Stimulated activated CD8-positive, alpha-beta memory T cell treated with anti-CD3 and anti-CD28 coated beads, Interleukin-15, amount 100 ng/mL, for 4 hours (primary cell): ENCODE data around the gene CFAP221.

Source experiments
- DNase-seq, 2 donors: peaks; one replicate each; pipeline ENCODE4 v3.0.0-alpha.2; 2020; ENCODE audit warnings: low read depth in 2 of 2

Gene CFAP221

DNA sequence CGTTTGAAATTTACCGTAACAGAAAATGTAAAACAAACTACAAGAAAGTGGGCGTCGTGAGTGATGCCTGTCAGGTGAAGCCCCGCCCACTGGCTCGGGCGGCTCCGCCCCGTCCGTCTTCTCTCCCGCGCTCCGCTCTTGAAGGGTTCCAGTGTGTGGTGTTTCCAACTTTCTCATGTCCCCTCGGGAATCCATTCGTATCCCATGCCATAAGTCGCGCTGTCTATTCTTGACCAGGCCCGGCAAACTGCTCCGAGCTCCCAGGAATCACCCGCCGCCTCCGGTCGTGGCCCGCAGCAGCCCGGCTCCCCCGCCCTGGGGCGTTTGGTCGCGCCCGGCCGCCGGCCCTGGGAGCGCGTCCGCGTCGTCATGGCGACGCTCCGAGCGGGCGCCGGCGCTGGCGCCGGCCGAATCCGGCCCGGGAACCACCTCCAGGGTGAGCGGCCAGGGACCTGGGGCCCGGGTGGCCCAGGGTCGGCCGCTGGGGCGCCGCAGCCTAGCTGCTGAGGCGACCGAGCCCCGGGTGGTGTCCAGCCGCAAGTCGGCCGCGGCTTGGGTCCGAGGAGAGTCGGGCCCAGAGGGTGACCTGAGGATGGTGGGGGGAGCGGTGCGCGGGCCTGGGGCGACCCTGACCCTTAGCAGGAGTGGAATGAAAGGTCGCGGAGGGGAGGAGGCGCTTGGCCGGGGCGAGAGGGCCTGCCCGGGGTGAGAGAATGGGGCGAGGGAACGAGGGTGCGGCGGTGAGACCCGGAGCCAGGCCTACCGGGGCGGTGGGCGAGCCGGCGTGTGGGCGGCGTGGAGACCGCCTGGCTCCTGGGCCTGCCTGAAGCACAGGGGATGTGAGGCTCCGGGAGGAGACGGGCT, at the start of gene CFAP221:
CFAP221 (plus strand) TSS at position 375 of the 864 bp plus-strand sequence. CDS start 1,683 bp downstream, outside the sequence.
- DNase-seq: no peak

DNA sequence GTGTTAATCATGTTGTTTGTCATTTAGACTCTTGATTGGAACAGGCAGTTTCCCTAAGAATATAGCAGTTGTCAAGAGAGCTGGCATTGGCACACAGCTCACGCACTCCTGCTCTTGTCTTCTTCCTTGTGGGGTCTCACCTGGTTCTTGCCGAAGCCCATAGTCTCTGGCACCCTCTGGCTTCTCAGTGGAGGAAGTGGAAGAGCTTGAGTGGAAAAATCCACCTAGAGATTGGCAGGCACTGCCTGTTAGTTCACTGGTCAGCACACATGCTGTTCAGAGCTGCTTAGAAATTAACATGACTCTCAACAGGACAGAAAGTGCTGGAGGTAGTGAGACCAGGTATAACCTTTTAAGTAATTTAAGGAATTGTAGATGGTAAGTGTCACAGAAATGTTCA, 48.3 kb upstream of the CFAP221 start:
- no peak for DNase-seq

DNA sequence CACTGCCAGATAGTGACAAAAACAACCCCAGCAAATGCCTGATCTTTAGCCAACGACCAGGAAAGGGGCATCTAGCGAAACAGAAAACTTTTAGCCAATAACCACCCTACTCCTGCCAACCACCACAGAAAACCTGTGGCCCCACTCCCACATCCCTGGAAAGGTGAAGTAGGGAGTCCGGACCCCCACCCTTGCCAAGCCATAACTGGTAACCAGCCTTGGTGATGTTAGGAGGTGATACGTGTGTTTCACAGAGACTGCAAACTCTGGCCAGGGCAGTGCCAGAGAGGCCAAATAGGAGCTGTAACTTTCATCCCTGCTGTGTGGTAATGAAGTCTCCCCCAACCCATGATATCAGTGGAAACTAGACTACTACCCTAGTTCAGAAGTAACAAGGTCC, 47.6 kb upstream of the CFAP221 start:
- DNase-seq: no peak

DNA sequence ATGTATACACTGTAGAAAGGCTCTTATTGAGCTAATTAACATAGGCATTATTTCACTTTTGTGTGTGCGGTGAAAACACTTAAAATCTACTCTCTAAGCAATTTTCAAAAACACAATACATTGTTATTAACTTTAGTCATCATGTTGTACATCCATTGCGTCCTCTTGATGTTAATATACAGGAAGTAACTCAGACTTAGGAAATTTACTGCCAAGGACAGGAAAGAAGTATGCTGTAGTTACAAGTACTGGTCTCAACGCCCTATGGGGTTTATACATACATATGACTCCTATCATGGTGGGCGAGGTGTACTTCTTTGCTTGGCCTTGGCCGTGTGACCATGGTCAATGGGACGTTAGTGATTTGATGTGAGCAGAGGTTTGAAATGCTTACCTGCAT, 35.5 kb upstream of the CFAP221 start:
- no peak for DNase-seq

DNA sequence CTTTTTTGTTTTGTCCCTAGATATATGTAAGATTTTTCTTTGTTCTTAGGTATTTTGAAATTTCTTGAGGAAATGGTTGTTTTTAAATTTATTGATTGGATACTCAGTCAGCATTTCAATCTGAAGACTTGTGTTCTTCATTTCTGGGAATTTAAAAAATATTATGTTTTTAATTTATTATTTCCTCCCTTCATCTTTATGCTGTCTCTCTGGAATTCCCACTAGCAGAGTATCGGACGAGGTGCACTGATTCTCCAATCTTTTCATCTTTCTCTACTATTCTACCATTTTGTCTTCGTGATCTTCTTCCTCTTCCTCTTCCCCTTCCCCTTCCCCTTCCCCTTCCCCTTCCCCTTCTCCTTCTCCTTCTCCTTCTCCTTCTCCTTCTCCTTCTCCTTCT, 32.3 kb upstream of the CFAP221 start:
- no peak for DNase-seq

DNA sequence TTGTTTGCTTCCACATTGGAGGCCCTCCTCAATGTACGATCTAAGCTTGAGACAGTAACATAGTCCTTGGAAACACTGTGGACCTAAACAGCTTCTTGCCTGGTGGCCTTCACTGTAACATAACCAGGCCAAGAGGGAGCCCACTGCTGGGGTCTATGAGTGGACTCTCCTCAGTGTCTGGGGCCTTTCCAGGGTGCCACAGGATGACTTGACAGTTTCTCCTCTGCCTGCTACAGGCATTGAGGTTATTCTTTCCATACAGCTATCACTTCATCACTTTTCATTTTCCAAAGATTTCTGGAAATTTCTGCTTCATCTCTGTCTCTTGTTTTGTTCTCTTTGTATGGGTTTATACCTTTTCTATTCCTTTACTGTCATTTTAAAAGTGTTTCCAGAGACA, 31.3 kb upstream of the CFAP221 start:
- DNase-seq: no peak

DNA sequence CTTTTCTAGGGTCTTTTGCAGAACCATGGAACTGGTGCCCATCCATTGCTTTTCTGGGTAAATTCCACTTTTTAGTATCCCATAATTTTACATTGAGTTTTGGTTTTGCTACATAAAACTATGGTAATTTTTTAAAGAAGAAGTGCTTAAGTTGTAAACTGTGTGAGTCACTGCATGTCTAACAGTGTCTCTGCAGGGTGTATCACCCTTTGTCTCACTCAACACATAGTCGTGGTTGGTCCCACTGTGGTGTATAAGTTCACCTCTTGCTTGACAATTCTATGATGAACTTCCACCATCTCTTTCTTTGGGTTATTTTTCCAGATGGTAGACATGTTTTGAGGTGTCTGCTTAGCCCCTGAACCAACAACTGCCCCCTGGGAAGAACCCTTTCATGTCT, 30.4 kb upstream of the CFAP221 start:
- DNase-seq: no peak

DNA sequence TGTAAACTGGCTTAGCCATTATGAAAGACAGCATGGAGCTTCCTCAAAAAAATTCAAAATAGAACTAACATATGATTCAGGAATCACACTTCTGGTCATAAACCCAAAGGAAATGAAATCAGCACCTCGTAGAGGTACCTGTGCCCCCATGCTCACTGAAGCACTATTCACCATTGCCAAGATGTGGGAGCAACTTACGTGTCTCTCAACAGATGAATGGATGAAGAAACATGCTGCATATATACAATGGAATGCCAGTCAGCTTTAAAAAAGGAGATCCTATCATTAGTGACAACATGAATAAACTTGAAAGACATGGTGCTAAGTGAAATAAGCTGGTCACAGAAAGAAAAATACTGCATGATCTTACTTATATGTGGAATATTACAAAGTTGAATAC, 28.1 kb upstream of the CFAP221 start:
- DNase-seq: no peak

DNA sequence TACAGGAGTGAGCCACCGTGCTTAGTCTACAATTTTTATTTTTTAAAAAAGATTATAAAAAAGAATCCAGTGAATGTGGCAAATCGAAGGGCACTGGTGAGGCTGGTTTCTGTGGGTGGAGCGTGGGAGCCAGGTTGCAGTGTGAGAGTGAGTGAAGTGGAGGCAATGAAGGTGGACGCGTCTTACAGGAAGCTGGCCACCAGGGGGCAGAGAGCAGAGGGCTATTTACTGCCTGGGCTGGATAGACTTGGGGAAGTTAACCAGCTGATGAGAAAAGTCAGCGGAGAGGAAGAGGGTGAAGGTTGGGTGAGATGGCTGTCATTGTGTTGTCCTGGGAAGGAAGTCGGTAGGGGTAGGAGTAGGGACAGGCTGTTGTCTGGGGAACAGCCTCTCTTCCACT, 26.8 kb upstream of the CFAP221 start:
- DNase-seq: no peak

DNA sequence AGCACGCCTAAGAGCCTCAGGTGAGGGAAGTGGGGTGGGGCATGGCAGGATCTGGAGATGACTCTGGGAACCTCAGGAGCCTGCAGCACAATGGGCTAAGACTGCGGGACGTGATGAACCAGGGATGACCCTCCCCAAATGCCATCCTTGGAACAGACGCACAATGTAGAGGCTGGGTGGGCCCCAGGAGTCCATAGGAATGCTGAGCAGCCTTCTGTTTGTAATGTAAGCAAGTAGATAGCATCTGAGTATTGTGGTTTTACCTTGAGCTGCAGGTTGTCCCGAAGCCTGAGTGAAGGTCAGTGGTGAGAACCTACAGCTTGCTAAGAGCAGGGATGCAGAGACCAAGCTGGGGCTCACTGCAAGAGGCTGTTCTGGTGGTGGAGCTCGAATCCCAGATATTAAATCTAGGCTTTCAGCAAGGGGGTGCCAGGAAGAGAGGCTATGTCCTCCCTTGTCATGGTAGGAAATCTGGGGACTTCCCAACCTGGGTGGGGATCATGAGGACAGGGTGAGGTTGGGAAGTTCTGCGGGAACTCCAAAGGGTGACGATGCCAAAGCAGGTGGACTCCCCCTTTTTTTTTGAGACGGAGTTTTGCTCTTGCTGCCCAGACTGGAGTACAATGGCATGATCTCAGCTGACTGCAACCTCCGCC, 25.7 kb upstream of the CFAP221 start:
- no peak for DNase-seq

DNA sequence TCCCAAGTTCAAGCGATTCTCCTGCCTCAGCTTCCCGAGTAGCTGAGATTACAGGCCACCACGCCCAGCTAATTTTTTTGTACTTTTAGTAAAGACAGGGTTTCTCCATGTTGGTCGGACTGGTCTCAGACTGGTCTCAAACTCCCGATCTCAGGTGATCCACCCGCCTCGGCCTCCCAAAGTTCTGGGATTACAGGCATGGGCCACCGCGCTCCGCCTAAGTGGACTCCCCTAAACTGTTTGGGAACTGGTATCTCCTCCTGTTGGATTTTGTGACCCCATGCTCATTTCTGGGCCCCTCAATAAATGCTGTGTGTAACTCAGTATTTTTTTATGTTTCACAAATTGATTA, 25.2 kb upstream of the CFAP221 start:
- no peak for DNase-seq

DNA sequence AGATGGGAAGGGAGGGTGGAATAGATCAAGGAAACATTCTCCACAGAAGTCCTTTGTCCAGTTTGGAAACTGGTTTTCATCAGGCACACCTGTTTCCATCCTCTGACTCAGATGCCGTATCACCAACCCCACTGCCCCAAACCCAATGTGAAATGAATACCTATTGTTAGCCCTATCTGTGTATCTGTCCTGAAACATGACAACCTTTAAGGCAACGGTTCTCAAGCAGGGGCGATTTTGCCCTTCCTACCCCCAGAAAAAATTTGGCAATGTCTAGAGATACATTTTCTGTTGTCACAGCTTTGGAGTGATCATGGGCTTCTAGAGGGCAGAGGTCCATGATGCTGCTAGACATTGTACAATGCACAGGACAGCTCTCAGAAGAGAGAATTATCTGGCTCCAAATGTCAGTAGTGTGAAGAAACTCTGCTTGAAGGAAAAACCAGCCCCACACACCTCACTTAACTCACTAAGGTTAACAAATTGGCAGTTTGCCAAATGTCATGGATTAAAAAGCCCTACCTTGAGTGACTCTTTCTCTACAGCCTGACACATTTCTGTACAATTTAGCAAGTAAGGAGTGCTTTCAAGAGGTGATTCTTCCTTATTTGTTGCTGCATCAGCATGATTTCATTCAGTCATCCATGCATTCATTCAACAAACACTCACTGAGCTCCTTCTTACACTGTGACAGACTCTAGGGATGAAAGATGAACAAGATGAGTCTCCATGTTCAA, 23.4 kb upstream of the CFAP221 start:
- DNase-seq: no peak

DNA sequence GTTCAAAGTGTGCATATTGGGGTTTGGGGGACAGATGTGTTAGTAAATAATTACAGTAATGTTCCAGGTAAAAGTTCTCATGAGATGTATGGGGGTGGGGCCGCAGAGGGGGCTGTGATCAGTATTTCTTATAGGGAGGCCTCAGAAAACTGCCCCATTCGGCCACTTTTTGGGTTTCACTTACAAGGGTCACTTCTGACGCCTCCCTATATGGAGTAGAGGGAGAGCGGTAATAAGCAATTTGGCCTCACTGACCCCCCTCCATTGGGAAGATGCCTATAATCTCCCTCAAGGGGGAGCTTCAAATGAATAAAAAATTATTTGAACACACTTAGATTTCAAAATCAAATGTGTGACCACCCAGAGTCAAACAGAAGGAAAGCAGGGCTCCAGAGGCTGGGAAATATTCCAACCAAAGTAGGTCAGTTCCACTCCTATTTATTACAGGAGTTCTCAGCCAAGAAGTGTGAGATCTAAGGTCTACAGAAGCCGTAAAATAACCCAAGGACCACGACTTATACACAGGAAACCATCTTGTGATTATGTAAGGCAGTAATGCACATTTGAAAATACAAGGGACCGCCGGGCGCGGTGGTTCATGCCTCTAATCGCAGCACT, 22.7 kb upstream of the CFAP221 start:
- no peak for DNase-seq

DNA sequence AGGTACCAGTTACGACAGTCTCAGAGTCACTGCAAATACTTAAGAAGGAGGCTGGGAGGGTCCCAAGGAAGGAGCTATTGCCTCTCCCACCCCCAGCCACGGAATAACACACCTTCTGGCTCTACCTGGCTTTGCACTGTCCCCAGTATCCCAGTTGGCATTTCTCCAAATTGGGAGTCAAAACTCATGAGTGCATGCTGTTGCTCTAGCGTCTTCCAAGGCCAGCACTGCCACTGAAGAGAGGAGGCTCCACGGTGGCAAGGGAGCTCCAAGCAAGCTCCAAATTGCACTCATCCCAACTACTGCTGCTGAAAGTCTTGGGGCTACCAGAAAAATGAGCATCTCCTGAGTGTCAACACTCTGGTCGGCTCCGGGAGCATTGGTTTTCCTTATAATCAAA, 21.6 kb upstream of the CFAP221 start:
- no peak for DNase-seq

DNA sequence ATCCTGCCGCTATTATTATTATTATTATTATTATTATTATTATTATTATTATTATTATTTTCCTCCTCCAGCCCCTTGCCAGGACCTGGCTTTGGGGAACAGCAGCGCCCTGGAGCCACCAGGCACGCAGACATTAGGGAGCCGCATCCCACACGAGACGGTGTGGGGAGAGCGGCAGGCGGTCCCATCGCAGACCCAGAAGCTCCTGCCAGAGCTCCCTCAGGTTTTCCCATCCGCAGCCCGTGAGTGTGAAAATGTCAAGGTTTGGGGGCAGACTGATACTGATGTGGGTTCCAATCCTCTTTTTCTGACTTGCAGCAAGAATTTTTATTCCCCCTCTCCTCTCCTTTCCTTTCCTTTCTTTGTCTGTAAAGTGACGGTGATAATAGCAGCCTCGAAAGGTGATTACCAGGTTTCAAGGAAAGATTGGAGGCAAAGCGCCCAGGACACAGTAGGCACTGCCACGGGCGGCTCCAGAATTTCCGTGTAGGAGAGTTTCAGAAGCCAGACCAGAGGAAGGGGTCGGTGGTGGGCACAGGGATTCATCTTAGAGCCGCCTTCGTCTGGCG, 20.8 kb upstream of the CFAP221 start:
- no peak for DNase-seq

DNA sequence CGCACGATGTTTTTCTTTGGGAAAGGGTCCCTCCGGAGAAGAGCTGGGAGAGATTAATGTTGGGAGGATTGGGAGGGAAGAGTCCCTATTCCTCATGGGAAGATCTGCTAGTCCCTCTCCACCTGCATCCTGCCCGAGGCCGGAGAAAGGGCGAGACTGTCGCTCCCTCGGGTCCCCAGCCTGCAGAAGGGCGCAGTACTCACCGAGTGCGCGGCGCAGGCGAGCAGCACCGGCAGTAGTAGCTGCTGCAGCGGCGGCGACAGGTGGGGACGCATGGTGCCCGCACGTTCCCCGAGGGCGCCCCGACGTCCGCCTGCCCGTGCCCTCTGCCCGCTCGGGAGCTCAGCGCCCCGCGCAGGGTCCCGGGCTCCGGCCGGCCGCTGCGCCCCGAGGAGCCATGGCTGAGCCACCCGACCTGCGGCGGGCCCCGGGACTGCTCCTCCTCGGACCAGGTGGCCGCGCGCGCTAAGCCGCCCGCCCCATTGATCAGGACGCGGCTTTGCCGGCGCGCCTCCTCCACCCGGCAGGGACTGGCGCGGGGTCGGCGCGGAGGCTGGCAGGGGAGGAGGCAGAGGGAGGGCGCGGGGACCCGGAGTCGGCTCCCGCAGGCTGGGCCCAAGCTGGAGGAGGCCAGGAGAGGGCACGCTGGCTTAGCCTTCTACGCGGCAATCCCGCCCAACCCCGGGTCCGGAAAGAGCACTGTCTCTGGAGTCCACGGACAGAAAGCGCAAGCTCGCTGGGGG, 20.1 kb upstream of the CFAP221 start, which contains the start of gene SCTR:
SCTR (minus strand) TSS at position 532 of the 743 bp plus-strand sequence; CDS start at position 275, 257 bp downstream.
- no peak for DNase-seq

DNA sequence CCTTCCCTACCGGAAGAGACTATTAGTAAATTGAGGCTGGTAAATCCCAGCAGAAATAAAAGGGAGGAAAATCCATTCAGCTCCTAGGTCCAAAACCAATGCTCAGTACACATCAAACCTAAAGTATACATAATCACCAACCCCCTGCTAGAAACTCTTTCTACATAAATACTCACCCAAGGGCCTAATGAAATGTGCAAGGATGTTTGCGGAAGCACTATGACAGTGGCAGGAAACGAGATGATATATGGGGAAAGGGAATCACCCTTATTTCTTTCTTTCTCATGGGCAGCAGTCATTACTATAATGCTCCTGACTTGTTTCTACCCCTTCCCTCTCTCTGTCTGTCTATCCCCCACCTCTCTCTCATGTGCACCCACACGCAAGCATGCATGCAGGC, 18.6 kb upstream of the CFAP221 start:
- no peak for DNase-seq

DNA sequence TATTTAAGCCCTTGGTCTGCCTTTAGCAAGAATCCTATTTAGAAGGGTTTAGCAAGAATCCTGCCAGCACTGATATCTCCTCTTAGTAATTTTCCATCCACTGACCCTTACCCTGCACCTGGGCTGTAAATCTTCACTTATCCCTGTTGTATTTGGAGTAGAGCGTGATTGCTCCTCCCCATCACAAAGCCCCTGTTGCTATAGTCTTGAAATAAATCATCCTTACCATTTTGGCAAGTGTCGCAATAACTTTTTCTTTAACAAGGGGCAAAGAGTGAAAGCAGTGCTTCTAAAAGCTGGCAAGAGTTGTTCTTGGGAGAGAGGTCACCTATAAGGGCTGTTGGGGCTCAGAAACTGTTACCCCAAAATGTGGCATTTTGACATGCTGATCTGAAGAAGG, 16.2 kb upstream of the CFAP221 start:
- DNase-seq: no peak

DNA sequence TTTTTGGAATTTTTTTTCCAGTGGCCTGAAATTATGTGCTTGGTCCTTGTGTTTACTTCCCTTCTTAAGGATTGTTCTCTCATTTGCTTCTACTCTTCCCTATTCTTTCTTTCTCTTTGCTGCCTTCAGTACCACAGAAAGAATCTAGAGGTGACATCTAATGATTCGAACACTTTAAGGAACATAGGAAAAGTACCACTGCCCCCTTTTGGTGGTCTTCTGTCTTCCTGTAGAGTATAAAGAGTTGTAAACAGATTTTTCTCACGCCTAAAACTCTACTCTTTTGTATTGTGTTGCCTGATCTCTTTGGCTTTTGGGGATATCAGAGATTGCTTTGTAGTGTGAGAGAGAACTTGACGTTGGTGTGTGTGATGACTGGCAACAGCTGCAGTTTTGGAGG, 13.0 kb upstream of the CFAP221 start:
- DNase-seq: no peak

DNA sequence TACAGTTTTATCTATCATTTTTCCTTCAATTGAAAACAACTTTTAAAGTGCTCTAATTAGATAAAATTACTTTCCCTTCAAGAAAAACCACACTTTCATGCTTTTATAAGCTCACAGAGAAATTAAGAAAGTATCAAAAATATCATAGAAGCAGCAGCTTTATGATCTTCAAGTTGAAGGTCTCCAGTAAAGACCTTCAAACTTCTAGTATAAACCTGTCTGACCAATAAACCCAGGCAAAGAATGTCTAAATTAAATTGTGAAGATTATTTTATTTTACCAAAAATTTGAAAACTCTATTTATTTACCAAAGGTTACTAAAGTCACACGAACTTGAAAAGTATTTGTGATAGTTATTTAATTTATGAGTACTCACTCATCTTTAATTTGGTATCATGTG, 10.7 kb upstream of the CFAP221 start:
- DNase-seq: no peak

DNA sequence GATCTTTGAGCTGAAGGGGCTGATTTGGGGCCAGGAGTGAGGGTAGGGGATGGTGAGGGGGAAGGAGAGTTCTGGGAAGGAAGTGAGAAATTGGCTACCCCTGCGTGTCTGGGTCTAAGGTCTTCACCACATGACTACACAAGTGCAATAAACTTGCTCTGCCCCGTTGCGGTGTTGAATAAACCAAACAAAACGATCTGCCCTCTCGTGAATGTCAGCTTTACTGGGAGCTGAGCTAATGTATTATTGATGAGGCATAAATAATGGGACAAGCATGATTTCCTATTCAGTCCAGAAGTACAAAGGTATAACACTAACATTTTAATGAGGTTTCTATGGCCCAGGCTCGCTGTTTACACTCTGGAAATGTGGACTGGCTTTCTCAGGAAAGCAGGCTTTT, 8.0 kb upstream of the CFAP221 start:
- DNase-seq: no peak
